ENCODE data around the gene FAF2. TPM values are rescaled to one million over a fixed set of nuclear protein-coding genes. Genes with fewer than 3 reads are reported as not detected.
"Not testable (repeated sequence)": the region's sequence is repeated elsewhere in the genome, so short reads cannot be mapped to it uniquely, and the experiment has no call there.

Gene FAF2
- polyA plus RNA-seq, 1 donor, result 22.6 TPM

GRCh38 chr5:176542596-176543427 lies 94.6 kb downstream of the FAF2 start:
- no peak for DNase-seq (ENCODE audit: low read depth)

- no peak for DNase-seq (ENCODE audit: low read depth)
Observed at GRCh38 chr5:176543428-176544182, 95.4 kb downstream of the FAF2 start.

GRCh38 chr5:176545388-176545736 lies 97.2 kb downstream of the FAF2 start:
- DNase-seq (ENCODE audit: low read depth), result no peak

GRCh38 chr5:176545737-176546509 lies 97.7 kb downstream of the FAF2 start:
- DNase-seq (ENCODE audit: low read depth), result no peak

- no peak for DNase-seq (ENCODE audit: low read depth)
Observed at GRCh38 chr5:176547802-176548201, 99.6 kb downstream of the FAF2 start.

GRCh38 chr5:176548967-176549444 lies 100.8 kb downstream of the FAF2 start, which contains the start of gene CDHR2:
TSS of gene CDHR2 (plus strand) at chr5:176549342. CDS start at chr5:176565353, 16,011 bp downstream.
- no peak for DNase-seq (ENCODE audit: low read depth)

GRCh38 chr5:176549871-176550270 lies 101.7 kb downstream of the FAF2 start:
- DNase-seq (ENCODE audit: low read depth), result no peak

- DNase-seq (ENCODE audit: low read depth), result no peak
Observed at GRCh38 chr5:176550275-176550831, 102.2 kb downstream of the FAF2 start.

- DNase-seq (ENCODE audit: low read depth), result not testable (repeated sequence)
Observed at GRCh38 chr5:176550937-176551336, 102.8 kb downstream of the FAF2 start.

- DNase-seq (ENCODE audit: low read depth), result no peak
Observed at GRCh38 chr5:176552332-176552869, 104.2 kb downstream of the FAF2 start.

- no peak for DNase-seq (ENCODE audit: low read depth)
Observed at GRCh38 chr5:176553260-176554085, 105.3 kb downstream of the FAF2 start.

- no peak for DNase-seq (ENCODE audit: low read depth)
Observed at GRCh38 chr5:176557846-176558245, 109.7 kb downstream of the FAF2 start.

Other genes with a start within 250 kb of the FAF2 start
- gene SIMC1, start 210.0 kb upstream of the FAF2 start, polyA plus RNA-seq (ENCODE audit: insufficient read length), result 13.1 TPM
- gene KIAA1191, start 86.6 kb upstream of the FAF2 start, polyA plus RNA-seq (ENCODE audit: insufficient read length), result 60.7 TPM
- gene ARL10, start 82.9 kb upstream of the FAF2 start, polyA plus RNA-seq (ENCODE audit: insufficient read length), result 12.2 TPM
- 30.4 TPM for gene NOP16, start 59.8 kb upstream of the FAF2 start, polyA plus RNA-seq (ENCODE audit: insufficient read length)
- 205 TPM for gene HIGD2A, start 59.6 kb upstream of the FAF2 start, polyA plus RNA-seq (ENCODE audit: insufficient read length)
- 56.3 TPM for gene CLTB, start 31.8 kb upstream of the FAF2 start, polyA plus RNA-seq (ENCODE audit: insufficient read length)
- 32.6 TPM for gene RNF44, start 89.0 kb downstream of the FAF2 start, polyA plus RNA-seq (ENCODE audit: insufficient read length)
- not detected for gene CDHR2, start 101.0 kb downstream of the FAF2 start, polyA plus RNA-seq (ENCODE audit: insufficient read length)
- gene GPRIN1, start 161.8 kb downstream of the FAF2 start, polyA plus RNA-seq (ENCODE audit: insufficient read length), result 0.49 TPM
- not detected for gene SNCB, start 182.1 kb downstream of the FAF2 start, polyA plus RNA-seq (ENCODE audit: insufficient read length)
- not detected for gene EIF4E1B, start 182.3 kb downstream of the FAF2 start, polyA plus RNA-seq (ENCODE audit: insufficient read length)
- 28.7 TPM for gene TSPAN17, start 199.1 kb downstream of the FAF2 start, polyA plus RNA-seq (ENCODE audit: insufficient read length)

Data from forelimb muscle (tissue), 1 donor.